NCI-H146 treated with DMSO at 0.1 percent for 48 hours (cell line): ENCODE results near the gene LAMP2.

Source experiments
- DNase-seq: peaks from one replicate; lab custom pipeline; 2025; ENCODE audit not compliant: unreplicated experiment; lab: John Stamatoyannopoulos, UW

LAMP2 gene

DNA sequence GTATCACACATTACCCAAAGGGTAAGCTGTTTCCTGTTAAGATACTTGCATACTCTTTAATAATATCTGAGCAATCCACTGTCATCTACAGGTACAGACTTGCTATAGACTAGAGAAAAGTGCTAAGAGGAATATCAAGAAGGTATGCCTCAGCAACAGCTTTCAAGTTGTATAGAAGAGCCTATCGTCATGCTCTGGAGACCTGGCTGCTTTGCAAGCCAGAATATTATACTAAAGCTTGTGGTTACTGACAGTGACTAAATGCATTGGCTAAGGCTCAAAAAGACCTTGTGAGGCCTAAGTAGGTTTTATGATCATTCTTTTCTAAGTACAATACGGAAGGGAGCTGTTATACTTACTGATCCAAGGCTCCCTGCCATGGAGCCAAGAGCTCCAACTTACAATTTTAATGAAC, 11.3 kb downstream of the LAMP2 start:
- DNase-seq = no peak

DNA sequence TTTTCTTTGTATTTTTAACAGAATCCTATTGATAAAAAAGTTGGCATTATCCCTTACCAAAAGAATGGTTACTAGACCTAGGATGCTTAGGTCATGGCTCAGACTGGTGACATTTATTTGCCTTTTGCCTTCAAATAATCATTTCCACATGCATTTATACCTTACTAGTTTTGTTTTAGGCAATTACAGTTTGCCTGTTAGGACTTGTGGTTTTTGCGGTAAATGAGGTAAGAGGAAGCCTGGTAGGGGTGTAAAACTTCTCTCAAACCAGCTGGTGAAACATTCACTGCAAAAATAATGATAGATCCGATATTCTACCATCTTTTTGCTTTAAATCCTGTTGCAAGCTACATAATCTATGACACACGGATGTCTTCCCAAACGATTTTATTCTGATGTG, 12.1 kb downstream of the LAMP2 start:
- DNase-seq = no peak

DNA sequence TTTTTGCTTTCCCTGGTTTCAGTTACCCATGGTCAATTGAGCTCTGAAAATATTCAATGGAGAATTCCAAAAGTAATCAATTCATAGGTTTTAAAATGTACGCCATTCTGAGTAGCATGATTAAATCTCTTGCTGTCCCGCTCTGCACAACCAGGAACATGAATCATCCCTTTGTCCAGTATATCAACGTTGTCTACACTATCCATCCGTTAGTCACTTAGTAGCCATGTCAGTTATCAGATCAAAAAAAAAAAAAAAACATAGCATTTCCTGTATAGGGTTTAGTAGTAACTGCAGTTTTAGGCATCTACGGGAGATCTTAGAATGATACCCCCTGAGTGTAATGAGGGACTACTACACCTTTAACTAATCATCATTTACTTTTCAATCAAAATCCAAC, 15.1 kb downstream of the LAMP2 start:
- no peak for DNase-seq

DNA sequence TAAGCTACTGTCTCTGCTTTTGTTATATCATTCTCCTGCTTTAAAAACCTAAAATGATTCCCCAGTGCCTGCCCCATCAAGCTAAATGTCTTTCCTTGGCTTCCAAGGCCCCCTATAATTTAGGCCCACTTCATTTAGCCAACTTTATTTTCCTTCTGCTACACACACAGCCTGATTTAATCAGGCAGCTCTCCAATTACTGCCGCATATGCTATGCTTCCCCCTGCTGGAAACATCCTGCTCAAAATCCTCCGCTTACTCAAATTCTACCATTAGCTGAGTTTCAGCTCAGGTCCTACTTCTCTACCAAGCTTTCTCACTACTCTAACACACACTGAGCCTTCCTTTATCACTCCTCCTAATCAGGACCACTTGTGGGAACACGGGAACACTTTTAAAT, 17.0 kb downstream of the LAMP2 start:
- DNase-seq = no peak

DNA sequence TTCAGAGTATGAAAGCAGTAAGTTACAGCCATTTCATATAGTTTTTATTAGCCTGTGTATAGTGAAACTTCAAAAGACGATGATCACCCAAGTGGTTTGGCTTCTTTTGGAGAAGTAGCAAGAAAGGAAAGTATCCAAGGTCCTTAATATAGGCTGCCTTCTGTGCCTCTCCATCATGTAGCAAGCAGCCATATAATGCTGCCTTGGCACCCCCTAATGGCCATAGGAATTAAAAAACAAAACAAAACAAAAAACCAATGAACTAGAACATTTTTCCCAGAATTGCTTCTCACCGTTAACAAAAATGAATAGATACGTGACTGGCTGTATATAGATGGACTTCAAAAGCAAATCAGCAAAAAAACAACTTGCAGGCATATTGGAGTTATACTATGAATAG, 18.9 kb downstream of the LAMP2 start:
- DNase-seq = no peak

DNA sequence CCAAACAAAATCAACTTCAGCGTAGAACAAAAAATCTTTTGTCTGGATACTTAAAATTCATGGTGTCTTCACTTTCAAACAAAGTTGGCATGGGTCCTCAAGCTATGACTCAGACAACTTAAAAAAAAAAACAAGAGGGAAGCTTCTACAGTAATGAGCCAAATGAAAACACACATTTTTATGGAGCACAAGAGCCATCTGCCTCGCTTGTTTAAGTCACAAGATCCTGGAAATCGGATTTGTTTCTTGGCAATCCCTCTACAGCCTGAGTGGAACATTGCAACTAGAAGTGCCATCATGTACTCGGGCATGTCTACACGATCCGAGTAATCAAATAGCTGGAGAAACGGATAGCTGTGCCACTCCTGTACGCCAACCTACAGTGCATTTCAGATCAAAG, 22.6 kb downstream of the LAMP2 start:
- DNase-seq = no peak

DNA sequence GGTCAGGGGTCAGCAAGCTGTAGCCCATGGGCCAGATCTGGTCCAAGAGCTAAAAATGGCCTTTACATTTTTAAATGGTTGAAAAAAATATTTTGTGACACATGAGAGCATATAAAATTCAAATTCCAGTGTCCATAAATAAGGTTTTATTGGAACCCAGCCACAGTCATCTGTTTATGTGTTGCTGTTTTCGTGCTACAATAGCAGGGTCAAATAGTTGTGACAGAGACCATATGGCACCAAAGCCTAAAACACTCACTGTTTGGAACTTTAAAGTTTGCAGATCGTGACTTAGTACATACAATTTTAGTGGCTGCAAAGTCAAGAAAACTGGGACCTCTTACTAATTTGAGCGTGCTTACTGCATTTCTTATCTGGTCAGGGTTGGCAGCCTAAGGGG, 29.2 kb downstream of the LAMP2 start:
- no peak for DNase-seq

DNA sequence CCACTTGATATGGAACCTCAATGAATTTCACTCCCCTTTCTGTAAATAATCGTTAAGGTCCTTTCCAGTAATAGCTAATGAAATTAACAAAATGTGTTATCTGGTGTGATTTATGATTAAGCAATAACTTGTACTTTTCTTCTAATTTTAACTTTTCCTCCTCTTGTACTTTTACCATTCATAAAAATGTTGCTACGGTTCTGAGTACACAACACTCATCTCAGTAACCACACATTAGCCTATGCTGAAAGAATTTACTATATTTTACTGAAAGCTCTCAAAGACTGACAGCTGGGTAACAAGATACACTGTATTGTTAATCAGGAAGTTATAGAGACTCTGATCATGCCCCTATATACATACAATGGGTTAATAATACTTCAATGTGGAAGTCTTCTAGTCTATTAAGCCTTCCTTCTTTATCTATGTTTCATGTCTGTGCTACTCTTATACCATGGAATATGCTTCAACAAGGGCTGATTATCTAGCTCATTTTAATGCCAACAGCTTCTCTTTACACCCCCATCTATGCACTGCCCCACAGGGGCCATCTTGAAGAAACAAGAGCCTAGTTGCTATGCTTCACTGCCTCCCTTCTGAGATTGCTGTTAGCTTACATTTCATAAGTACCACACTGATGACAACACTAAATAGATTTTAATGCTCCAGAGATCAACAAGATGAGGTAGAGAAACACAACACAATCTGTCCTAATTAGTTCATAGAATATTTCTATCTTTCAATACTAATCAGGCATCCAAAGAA, 39.1 kb downstream of the LAMP2 start:
- DNase-seq = no peak

DNA sequence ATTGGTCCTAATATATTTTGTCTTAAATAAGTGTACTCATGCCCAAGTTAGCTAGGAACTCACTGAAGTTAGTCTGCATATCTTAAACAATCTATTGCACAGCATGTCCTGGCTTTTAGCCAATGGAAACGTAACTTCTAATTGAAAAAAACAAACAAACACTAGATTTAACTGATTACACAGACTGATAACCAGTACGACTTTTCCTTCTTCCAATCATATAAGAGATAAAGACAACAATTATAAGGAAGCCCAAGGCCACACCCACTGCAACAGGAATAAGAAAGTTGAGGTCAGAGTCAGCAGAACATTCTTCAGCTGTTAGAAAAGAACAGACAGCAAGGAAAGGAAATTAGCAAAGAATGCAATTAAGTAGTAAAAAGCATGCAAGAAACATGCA, 40.8 kb downstream of the LAMP2 start:
- no peak for DNase-seq

DNA sequence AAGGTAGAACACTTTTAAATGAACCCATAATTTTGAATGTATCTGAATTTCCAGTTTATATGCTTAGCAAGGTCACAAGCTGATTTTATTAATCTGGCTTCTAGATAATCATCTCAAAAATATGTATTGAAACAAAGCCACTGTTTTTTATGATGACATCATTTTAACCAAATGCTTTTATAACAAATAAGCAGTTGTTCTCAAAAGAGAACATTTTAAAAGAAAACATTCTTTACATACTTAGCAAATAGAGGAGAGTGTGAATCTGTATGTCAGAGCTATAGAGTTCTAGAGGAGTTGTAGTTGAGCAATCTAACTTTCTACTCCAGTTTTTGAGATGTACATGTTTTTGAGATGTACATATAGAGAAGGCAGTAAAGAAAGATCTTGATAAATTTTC, 42.5 kb downstream of the LAMP2 start:
- no peak for DNase-seq

DNA sequence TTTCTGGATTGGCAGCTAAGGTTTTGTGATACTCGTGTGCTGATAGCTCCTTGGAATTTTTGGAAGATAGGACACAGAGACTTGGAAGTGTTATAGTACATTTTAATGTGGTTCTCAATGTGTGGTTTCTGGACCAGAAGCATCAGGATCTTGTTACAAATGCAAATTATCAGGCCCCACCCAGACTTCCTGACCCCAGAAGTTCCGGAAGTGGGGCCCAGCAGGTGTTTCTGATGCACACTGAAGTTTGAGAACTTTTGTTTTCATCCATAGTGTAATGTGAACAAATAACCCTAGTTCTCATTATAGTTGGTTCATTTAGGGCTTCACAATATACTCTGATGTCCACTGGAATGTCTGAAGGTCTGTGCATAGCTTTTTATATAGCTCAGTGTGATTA, 49.6 kb downstream of the LAMP2 start:
- no peak for DNase-seq

DNA sequence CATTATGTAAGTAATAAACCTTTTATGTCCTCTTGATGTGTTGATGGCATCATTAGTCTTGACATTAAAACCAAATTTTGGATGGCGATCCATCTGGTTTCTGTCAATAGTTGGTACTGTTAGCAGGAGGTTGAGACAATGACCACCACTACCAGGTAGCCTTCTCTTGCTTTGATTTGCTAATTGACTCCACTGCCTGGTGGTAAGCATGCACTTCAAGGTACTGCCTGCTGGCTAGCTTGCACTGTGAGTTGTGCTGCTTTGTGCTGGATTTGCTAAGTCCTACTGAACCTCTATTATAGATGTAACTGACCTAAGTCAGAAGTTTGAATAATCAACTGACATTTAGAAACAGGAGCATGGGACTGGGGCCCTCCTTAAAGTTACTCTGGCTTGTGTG, 60.9 kb downstream of the LAMP2 start:
- no peak for DNase-seq

DNA sequence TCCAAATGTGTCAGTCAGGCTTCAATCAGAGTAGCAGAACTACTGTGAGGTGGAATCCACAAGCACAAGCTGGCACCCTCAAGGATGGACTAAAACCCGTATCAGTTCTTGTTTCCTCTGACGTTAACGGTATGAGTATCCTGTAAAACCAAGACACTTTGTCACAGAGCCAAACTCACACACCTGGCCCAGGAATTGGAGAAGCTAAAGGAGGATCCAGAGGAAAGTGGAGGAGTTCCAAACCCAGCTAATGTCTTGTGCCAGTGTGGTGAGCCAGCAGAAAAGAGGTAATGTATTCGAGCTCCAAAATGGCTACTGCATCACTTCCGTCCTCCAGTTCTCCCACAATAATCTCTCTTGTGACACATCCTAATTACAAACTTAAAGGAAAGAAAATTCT, 62.5 kb downstream of the LAMP2 start:
- no peak for DNase-seq

DNA sequence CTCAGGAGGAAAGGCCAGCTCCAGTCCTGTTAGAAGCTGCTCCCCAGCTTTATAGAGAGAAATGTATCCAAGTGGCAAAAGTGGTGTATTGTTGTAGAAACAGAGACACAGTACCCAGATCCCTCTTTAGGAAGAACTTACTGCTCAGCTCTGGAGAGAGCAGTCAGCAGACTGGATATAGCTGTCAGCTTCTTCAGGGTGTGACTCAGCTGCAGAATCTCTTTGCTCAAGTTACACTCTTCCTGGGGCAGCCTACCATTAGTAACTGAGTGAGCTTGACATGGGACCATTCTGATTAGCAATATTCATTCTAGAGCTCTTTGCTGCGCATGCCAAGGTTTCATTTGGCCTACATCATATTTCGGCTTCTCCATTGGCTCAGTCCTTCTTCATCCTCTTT, 66.7 kb downstream of the LAMP2 start:
- no peak for DNase-seq

DNA sequence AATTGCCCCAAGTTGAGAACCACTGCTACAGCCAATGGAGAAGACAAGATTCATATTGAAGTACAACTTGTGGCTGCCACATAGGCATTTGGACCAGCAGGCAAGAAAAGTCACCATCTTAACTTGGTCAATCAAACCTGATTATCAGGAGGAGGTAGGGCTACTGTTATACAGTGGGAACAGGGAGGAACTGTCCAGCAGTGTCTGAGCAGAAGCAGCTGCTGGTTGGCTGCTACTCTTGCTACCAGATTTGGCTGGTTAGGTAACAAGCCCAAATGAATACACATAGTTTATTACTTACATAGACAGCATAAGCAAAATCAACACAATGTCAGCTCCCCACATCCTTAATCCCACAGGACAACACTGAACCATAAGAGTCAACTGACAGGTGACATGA, 67.8 kb downstream of the LAMP2 start:
- no peak for DNase-seq

DNA sequence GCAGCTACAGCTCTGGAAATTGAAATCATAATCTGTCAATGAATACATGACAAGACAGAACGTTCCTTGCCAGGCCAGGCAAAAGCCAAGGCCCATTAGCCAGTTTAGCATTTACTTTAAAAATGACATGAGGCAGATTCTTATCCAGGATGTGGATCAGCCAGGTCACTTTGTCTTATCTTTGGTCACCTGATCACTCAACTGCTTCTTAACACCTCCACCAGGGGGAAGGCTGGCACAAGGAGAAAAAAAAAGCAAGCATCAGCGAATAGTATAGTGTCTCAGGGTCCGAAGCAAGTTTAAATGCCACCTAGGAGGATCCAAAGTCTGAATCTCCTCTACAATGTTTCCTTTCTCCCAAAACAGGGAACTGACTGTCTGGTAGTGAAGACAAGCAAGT, 88.4 kb downstream of the LAMP2 start:
- peak; percentile 2 for DNase-seq

DNA sequence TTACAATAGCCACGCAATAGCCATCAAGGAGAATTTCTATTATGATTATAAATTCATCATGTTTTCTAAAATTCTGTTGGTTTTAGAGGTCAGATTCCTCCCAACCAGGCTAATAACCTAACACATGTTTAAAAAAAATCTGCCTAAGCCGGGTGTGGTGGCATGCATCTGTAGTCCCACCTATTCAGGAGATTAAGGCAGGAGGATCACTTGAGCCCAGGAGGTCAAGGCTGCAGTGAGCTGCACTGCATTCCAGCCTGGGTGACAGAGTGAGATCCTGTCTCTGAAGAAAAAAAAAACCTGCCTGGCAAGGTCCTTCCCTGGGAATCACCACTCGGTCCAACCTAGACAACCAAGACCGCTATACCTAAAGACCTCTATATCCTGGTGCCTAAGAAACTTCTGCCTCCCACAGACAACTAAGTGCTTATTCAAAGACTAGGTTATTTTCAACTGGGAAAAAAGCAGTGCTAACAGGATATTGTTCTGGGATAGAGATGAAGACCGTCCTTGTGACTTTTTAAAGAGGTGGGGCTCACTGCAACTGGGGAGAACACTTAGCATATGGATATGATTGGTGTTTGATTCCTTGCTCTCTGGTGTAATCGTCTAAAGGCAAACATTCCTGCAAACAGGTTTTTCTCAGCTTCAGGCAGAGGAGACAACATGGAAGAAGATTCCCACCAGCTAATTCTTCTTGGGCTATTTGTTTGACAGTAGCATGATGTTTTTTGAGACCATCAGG, 89.0 kb downstream of the LAMP2 start:
- no peak for DNase-seq

DNA sequence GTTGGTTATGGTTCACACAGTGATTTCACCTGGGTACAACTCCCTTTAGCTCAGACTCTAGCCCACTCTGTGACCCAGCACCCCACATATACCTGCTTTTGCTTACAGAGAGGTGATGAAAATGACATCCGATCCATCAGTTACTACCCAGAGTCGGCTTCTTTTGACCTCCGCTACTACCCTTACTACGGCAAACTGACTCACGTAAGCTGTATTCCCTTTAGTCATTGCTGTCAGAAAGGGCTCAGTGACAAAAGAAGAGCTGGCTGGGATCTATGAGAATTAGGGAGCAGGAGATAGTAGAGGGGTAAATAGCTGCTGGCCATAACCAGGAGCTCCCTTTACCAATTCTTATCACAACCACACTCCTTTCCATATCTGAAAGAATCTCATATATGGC, 90.5 kb downstream of the LAMP2 start:
- DNase-seq = no peak
